ENCODE measurements around the gene PARP12.

The PARP12 gene

GRCh38 chr7:140003913-140004382 lies 58.8 kb downstream of the PARP12 start:
- intact Hi-C loops (cut with DNase I), result loop anchor here (5.0 to 10.0 kb wide), 3 partner anchors 227 to 509 kb away; partner anchors contain the start of gene HIPK2
- DNase-seq, result peak in 7 of 42 donors; percentile 8 to 55 (median 26)

- intact Hi-C loops (cut with DNase I), result loop anchor here (5.0 to 10.0 kb wide), 3 partner anchors 223 to 506 kb away; partner anchors contain the start of gene HIPK2
- no peak for DNase-seq
These were observed 62.0 kb downstream of the PARP12 start for GRCh38 chr7:140000666-140001268.

- DNase-seq, result no peak
- intact Hi-C loops (cut with DNase I), result no loop called here
These were observed 63.2 kb downstream of the PARP12 start for GRCh38 chr7:139999516-139999915.

GRCh38 chr7:139998572-139998971 lies 64.2 kb downstream of the PARP12 start:
- intact Hi-C loops (cut with DNase I), result no loop called here
- no peak for DNase-seq

- intact Hi-C loops (cut with DNase I), result no loop called here
- DNase-seq, result peak in 41 of 42 donors; percentile 47 to 89 (median 78)
These were observed 67.5 kb downstream of the PARP12 start for GRCh38 chr7:139995017-139995915.

GRCh38 chr7:139994356-139994755 lies 68.4 kb downstream of the PARP12 start:
- intact Hi-C loops (cut with DNase I), result no loop called here
- peak in 7 of 42 donors; percentile 14 to 54 (median 26) for DNase-seq

- intact Hi-C loops (cut with DNase I), result no loop called here
- no peak for DNase-seq
These were observed 69.2 kb downstream of the PARP12 start for GRCh38 chr7:139993592-139993991.

GRCh38 chr7:139993169-139993568 lies 69.6 kb downstream of the PARP12 start:
- no peak for DNase-seq
- intact Hi-C loops (cut with DNase I), result no loop called here

GRCh38 chr7:139992353-139993044 lies 70.3 kb downstream of the PARP12 start:
- intact Hi-C loops (cut with DNase I), result no loop called here
- DNase-seq, result no peak

GRCh38 chr7:139991911-139992310 lies 70.8 kb downstream of the PARP12 start:
- no peak for DNase-seq
- intact Hi-C loops (cut with DNase I), result no loop called here

GRCh38 chr7:139991269-139991666 lies 71.5 kb downstream of the PARP12 start:
- no peak for DNase-seq
- intact Hi-C loops (cut with DNase I), result no loop called here

GRCh38 chr7:139990571-139991268 lies 72.0 kb downstream of the PARP12 start:
- DNase-seq, result no peak
- intact Hi-C loops (cut with DNase I), result no loop called here

- no peak for DNase-seq
- intact Hi-C loops (cut with DNase I), result no loop called here
These were observed 72.6 kb downstream of the PARP12 start for GRCh38 chr7:139990142-139990535.

- intact Hi-C loops (cut with DNase I), result no loop called here
- DNase-seq, result no peak
These were observed 73.2 kb downstream of the PARP12 start for GRCh38 chr7:139989366-139990141.

- DNase-seq, result no peak
- intact Hi-C loops (cut with DNase I), result no loop called here
These were observed 74.8 kb downstream of the PARP12 start for GRCh38 chr7:139987691-139988516.

GRCh38 chr7:139985811-139986210 lies 76.9 kb downstream of the PARP12 start:
- DNase-seq, result no peak
- intact Hi-C loops (cut with DNase I), result no loop called here
